HepG2 (cell line): ENCODE measurements around the gene ANKRD17. TPM values are rescaled to one million over a fixed set of nuclear protein-coding genes. Genes with fewer than 3 reads are reported as not detected.

ENCODE experiments used
- HMG20A ChIP-seq: IDR thresholded peaks from 2 replicates; pipeline ENCODE4 v1.6.1; 2016; ENCODE audit warnings: borderline replicate concordance
- HNF4G ChIP-seq, 2 experiments: sonication (generic) in 1 of 2; formaldehyde crosslinking in 1 of 2; IDR thresholded peaks; 2 replicates each; pipeline versions ENCODE4 v1.4.0 to v1.6.1; 2011 to 2020; ENCODE audit warnings: borderline replicate concordance in 2 of 2, low read depth in 2 of 2, mild to moderate bottlenecking in 2 of 2, low read length in 1 of 2, missing genetic modification reagents in 1 of 2, moderate library complexity in 1 of 2
- HNRNPL ChIP-seq: fragments of 200-400 bp; formaldehyde crosslinking; IDR thresholded peaks from 2 replicates; pipeline ENCODE4 v1.6.1; 2017; ENCODE audit warnings: mild to moderate bottlenecking, low read depth, low read length
- KLF12 ChIP-seq: sonication (generic); formaldehyde crosslinking; IDR thresholded peaks from 2 replicates; pipeline ENCODE4 v1.4.0; 2020; ENCODE audit warnings: missing genetic modification reagents, borderline replicate concordance
- KLF9 ChIP-seq: IDR thresholded peaks from 2 replicates; pipeline ENCODE4 v1.6.1; 2016; ENCODE audit warnings: low read depth
- KMT2A ChIP-seq: sonication (generic); formaldehyde crosslinking; IDR thresholded peaks from 2 replicates; pipeline ENCODE4 v1.4.0; 2020; ENCODE audit warnings: missing genetic modification reagents
- MIXL1 ChIP-seq: IDR thresholded peaks from 2 replicates; pipeline ENCODE4 v1.6.1; 2016
- MTF1 ChIP-seq: sonication (generic); formaldehyde crosslinking; IDR thresholded peaks from 2 replicates; pipeline ENCODE4 v1.5.0; 2020; ENCODE audit warnings: missing genetic modification reagents
- NAIF1 ChIP-seq: sonication (generic); formaldehyde crosslinking; IDR thresholded peaks from 2 replicates; pipeline ENCODE4 v1.5.0; 2020; ENCODE audit warnings: mild to moderate bottlenecking, missing genetic modification reagents, borderline replicate concordance
- PPARG ChIP-seq: conservative IDR thresholded peaks from 2 replicates; pipeline ENCODE4 v1.6.1; 2016; ENCODE audit warnings: missing biosample characterization, missing genetic modification reagents
- SATB2 ChIP-seq: sonication (generic); formaldehyde crosslinking; IDR thresholded peaks from 2 replicates; pipeline ENCODE4 v1.5.0; 2020; ENCODE audit warnings: missing genetic modification reagents
- SMC3 ChIP-seq: IDR thresholded peaks from 2 replicates; pipeline ENCODE4 v1.6.1; 2011; ENCODE audit warnings: low read length, improper control_type of control experiment
- SOX13 ChIP-seq, 3 experiments: fragments of 450-650 bp in 1 of 3; sonication (generic) in 1 of 3; formaldehyde crosslinking in 1 of 3; IDR thresholded peaks in 2 of 3; conservative IDR thresholded peaks in 1 of 3; 2 replicates each; pipeline versions ENCODE4 v1.5.0 to v1.6.1; 2016 to 2020; ENCODE audit warnings: antibody characterized with exemption in 1 of 3, mild to moderate bottlenecking in 1 of 3, missing compliant biosample characterization in 1 of 3, missing genetic modification reagents in 1 of 3, moderate library complexity in 1 of 3
- SOX6 ChIP-seq, 2 experiments: fragments of 450-650 bp in 1 of 2; sonication (generic) in 1 of 2; formaldehyde crosslinking in 1 of 2; IDR thresholded peaks; 2 replicates each; pipeline versions ENCODE4 v1.4.0 to v1.6.1; 2017 to 2020; ENCODE audit warnings: antibody characterized with exemption in 1 of 2, mild to moderate bottlenecking in 1 of 2, missing genetic modification reagents in 1 of 2
- YEATS4 ChIP-seq: sonication (generic); formaldehyde crosslinking; IDR thresholded peaks from 2 replicates; pipeline ENCODE4 v1.4.0; 2020; ENCODE audit warnings: missing genetic modification reagents, borderline replicate concordance
- ZFY ChIP-seq: sonication (generic); formaldehyde crosslinking; IDR thresholded peaks from 2 replicates; pipeline ENCODE4 v1.4.0; 2020; ENCODE audit warnings: missing genetic modification reagents
- ZNF232 ChIP-seq: sonication (generic); formaldehyde crosslinking; IDR thresholded peaks from 2 replicates; pipeline ENCODE4 v1.4.0; 2020; ENCODE audit warnings: missing genetic modification reagents, borderline replicate concordance
- ZNF251 ChIP-seq: sonication (generic); formaldehyde crosslinking; IDR thresholded peaks from 2 replicates; pipeline ENCODE4 v1.9.0; 2021; ENCODE audit warnings: mild to moderate bottlenecking, missing genetic modification reagents
- ZNF337 ChIP-seq: sonication (generic); formaldehyde crosslinking; IDR thresholded peaks from 2 replicates; pipeline ENCODE4 v1.5.1; 2020; ENCODE audit warnings: missing genetic modification reagents, low read depth, mild to moderate bottlenecking, borderline replicate concordance
- ZNF501 ChIP-seq: sonication (generic); formaldehyde crosslinking; IDR thresholded peaks from 2 replicates; pipeline ENCODE4 v1.5.1; 2020; ENCODE audit warnings: mild to moderate bottlenecking, moderate library complexity, missing genetic modification reagents
- ZNF776 ChIP-seq: sonication (generic); formaldehyde crosslinking; IDR thresholded peaks from 2 replicates; pipeline ENCODE4 v1.4.0; 2020; ENCODE audit warnings: mild to moderate bottlenecking, missing genetic modification reagents
- polyA plus RNA-seq, 8 experiments: library from polyadenylated mRNA; depleted of rRNA in 3 of 8; stranded (reverse) in 7 of 8; unstranded in 1 of 8; fragments of >200 nt; fragmentation: Illumina TruSeq in 4 of 8; extraction: Trizol in 4 of 8; gene quantifications; 2 replicates each; pipeline versions ENCODE4 v1.2.1 to v1.2.3, GENCODE V29; 2011 to 2016; ENCODE audit warnings: low read depth in 4 of 8, missing spikeins in 1 of 8, mixed read lengths in 1 of 8; ENCODE audit not compliant: insufficient read depth in 1 of 8
- total RNA-seq, 5 experiments: library from RNA; depleted of rRNA; stranded (reverse); fragments of >200 nt; fragmentation: Illumina TruSeq; extraction: Trizol; gene quantifications; 2 replicates each; pipeline ENCODE4 v1.2.3, GENCODE V29; 2016; ENCODE audit warnings: low read depth in 1 of 5
- TF ChIP-seq, protein P1 (sequence below): sonication (generic); formaldehyde crosslinking; IDR thresholded peaks from 2 replicates; pipeline ENCODE4 v1.8.1; 2023; ENCODE audit warnings: mild to moderate bottlenecking, missing genetic modification reagents
- TF ChIP-seq, protein P2 (sequence below): sonication (generic); formaldehyde crosslinking; IDR thresholded peaks from 2 replicates; pipeline ENCODE4 v1.5.1; 2020; ENCODE audit warnings: missing genetic modification reagents, mild to moderate bottlenecking, borderline replicate concordance
- TF ChIP-seq, protein P3 (sequence below): IDR thresholded peaks from 2 replicates; pipeline ENCODE4 v1.6.1; 2016
- TF ChIP-seq, protein P4 (sequence below): IDR thresholded peaks from 2 replicates; pipeline ENCODE4 v1.6.1; 2016

The ANKRD17 gene
- total and polyA plus RNA-seq, 2 of the 13 experiments (the other 11 are each of a cell fraction or from before 2014, with no cell fraction given) = 55.7 to 61.1 TPM

DNA sequence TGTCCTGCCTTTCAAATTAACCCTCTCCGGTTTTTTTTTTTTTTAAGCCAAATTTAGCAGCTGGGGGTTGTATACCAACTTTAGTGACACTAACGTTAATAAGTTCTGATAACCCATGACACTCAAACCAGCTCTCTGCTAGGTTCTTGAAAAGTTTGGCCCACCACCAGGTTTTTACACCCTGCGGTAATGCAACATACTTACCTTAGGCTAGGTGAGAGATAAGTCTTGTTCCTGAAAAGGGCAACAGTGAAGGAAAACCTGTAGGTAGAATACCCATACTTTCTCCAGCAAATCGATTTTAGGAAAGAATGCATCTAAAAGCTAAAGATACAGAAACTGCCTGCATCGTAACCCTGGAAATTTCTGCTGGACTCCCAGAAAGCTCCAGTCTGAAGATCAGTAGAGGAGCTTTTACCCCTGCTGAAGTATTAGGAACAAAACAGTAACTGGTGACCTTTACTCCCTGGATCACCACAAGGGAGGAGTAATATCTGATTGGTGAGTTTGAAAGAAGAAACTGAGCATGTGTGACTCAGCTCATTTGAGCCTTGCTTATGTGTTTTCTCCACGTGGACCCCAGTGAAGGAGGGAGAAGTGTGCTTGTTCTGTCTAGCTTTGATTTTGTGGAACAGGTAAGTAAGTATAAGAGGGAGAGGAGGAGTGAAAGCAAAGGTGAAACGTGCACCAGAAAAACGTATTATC, 154.6 kb downstream of the ANKRD17 start (continued):
- peak; percentile 82 for TF ChIP-seq HNF4G (IDR thresholded peaks at IDR 0.05; ENCODE audit: borderline replicate concordance, low read depth, low read length)
- TF ChIP-seq HNF4G (CRISPR knock-in tag; IDR thresholded peaks at IDR 0.05; ENCODE audit: borderline replicate concordance, low read depth) = no peak; the same call in 1 of the 2 replicates
- no peak for TF ChIP-seq HNRNPL
- peak; percentile 66; the same call in 1 of the 2 replicates for TF ChIP-seq MIXL1
- TF ChIP-seq ZNF776 (CRISPR knock-in tag) = no peak
- 0 out of 2 replicates have a peak, but pooled peaks have one; percentile 55 for TF ChIP-seq SATB2 (CRISPR knock-in tag)
- TF ChIP-seq YEATS4 (CRISPR knock-in tag) = peak; percentile 61; the same call in 1 of the 2 replicates
- TF ChIP-seq SOX6 (IDR thresholded peaks at IDR 0.05) = no peak
- TF ChIP-seq SOX6 (CRISPR knock-in tag; IDR thresholded peaks at IDR 0.05) = peak; percentile 20; the same call in 1 of the 2 replicates
- TF ChIP-seq, protein P1, sequence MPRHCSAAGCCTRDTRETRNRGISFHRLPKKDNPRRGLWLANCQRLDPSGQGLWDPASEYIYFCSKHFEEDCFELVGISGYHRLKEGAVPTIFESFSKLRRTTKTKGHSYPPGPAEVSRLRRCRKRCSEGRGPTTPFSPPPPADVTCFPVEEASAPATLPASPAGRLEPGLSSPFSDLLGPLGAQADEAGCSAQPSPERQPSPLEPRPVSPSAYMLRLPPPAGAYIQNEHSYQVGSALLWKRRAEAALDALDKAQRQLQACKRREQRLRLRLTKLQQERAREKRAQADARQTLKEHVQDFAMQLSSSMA (CRISPR knock-in tag) = no peak; the same call in 1 of the 2 replicates
- 0 out of 2 replicates have a peak, but pooled peaks have one; percentile 41 for TF ChIP-seq PPARG (CRISPR knock-in tag)
- TF ChIP-seq, protein P2, sequence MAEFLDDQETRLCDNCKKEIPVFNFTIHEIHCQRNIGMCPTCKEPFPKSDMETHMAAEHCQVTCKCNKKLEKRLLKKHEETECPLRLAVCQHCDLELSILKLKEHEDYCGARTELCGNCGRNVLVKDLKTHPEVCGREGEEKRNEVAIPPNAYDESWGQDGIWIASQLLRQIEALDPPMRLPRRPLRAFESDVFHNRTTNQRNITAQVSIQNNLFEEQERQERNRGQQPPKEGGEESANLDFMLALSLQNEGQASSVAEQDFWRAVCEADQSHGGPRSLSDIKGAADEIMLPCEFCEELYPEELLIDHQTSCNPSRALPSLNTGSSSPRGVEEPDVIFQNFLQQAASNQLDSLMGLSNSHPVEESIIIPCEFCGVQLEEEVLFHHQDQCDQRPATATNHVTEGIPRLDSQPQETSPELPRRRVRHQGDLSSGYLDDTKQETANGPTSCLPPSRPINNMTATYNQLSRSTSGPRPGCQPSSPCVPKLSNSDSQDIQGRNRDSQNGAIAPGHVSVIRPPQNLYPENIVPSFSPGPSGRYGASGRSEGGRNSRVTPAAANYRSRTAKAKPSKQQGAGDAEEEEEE (CRISPR knock-in tag) = no peak
- TF ChIP-seq MTF1 (CRISPR knock-in tag) = no peak
- TF ChIP-seq KLF9 (CRISPR knock-in tag) = peak; percentile 74; the same call in 1 of the 2 replicates
- no peak for TF ChIP-seq ZNF337 (CRISPR knock-in tag)
- TF ChIP-seq ZNF251 = no peak
- TF ChIP-seq NAIF1 (CRISPR knock-in tag) = no peak
- no peak for TF ChIP-seq SOX13 (IDR thresholded peaks at IDR 0.05)
- TF ChIP-seq SOX13 (CRISPR knock-in tag; conservative IDR thresholded peaks at IDR 0.05 in 1 of 2, IDR thresholded peaks at IDR 0.05 in 1 of 2) = peak in 1 of 2 experiments; percentile 40; a peak in 1 of 4 replicates
- TF ChIP-seq, protein P3, sequence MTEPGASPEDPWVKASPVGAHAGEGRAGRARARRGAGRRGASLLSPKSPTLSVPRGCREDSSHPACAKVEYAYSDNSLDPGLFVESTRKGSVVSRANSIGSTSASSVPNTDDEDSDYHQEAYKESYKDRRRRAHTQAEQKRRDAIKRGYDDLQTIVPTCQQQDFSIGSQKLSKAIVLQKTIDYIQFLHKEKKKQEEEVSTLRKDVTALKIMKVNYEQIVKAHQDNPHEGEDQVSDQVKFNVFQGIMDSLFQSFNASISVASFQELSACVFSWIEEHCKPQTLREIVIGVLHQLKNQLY (CRISPR knock-in tag) = peak; percentile 61; the same call in 1 of the 2 replicates
- TF ChIP-seq KMT2A (CRISPR knock-in tag) = no peak; the same call in 1 of the 2 replicates
- no peak for TF ChIP-seq SMC3
- no peak for TF ChIP-seq HMG20A (CRISPR knock-in tag)
- no peak for TF ChIP-seq ZNF232 (CRISPR knock-in tag)
- peak; percentile 50; the same call in 1 of the 2 replicates for TF ChIP-seq KLF12 (CRISPR knock-in tag)
- TF ChIP-seq, protein P4, sequence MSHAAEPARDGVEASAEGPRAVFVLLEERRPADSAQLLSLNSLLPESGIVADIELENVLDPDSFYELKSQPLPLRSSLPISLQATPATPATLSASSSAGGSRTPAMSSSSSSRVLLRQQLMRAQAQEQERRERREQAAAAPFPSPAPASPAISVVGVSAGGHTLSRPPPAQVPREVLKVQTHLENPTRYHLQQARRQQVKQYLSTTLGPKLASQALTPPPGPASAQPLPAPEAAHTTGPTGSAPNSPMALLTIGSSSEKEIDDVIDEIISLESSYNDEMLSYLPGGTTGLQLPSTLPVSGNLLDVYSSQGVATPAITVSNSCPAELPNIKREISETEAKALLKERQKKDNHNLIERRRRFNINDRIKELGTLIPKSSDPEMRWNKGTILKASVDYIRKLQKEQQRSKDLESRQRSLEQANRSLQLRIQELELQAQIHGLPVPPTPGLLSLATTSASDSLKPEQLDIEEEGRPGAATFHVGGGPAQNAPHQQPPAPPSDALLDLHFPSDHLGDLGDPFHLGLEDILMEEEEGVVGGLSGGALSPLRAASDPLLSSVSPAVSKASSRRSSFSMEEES (CRISPR knock-in tag) = 0 out of 2 replicates have a peak, but pooled peaks have one; percentile 14
- no peak for TF ChIP-seq ZNF501
- no peak for TF ChIP-seq ZFY (CRISPR knock-in tag)
